ENCODE data around the gene EXD3. TPM values are rescaled to one million over a fixed set of nuclear protein-coding genes. Genes with fewer than 3 reads are reported as not detected.

Gene EXD3
- total RNA-seq, 3 donors from 2014 or later = 7.7 to 28.7 (median 20.6) TPM

GRCh38 chr9:137313956-137314560 lies 108.9 kb downstream of the EXD3 start:
- H3K36me3 ChIP-seq = no peaks in the 10 kb centered on the region
- no peaks in the 10 kb centered on the region for H3K9me3 ChIP-seq
- intact Hi-C loops (cut with DNase I; ENCODE audit: low total_unique reads) = no loop called here
- TF ChIP-seq CTCF (IDR thresholded peaks at IDR 0.05) (peak in 1 of 3 donors; percentile 47), POLR2AphosphoS5 (IDR thresholded peaks at IDR 0.05) (no peak)
- peaks cover 0 to 7% of the 10 kb centered on the region in 2 donors for H3K4me1 ChIP-seq
- peak overlapping the region in 1 of 2 donors; percentile 70 for H3K27ac ChIP-seq
- peak in 1 of 2 donors; percentile 44 for DNase-seq (ENCODE audit: low spot score in 2 of 2)
- no peak overlapping the region for H3K4me3 ChIP-seq
- H3K27me3 ChIP-seq = no peaks in the 10 kb centered on the region

- intact Hi-C loops (cut with DNase I; ENCODE audit: low total_unique reads) = no loop called here
- Histone ChIP-seq H3K27me3 (no peaks in the 10 kb centered on the region), H3K27ac (peak overlapping the region in 1 of 2 donors; percentile 23), H3K4me3 (no peak overlapping the region), H3K4me1 (peaks cover 0 to 7% of the 10 kb centered on the region in 2 donors), H3K9me3 (no peaks in the 10 kb centered on the region), H3K36me3 (no peaks in the 10 kb centered on the region)
- peak in 1 of 2 donors; percentile 41 for DNase-seq (ENCODE audit: low spot score in 2 of 2)
- no peak for TF ChIP-seq POLR2AphosphoS5 (IDR thresholded peaks at IDR 0.05)
- TF ChIP-seq POLR2A (IDR thresholded peaks at IDR 0.05) = no peak
Measured at GRCh38 chr9:137313326-137313936, 109.5 kb downstream of the EXD3 start.

GRCh38 chr9:137312852-137313325 lies 110.1 kb downstream of the EXD3 start:
- H3K27ac ChIP-seq = no peak overlapping the region
- H3K4me1 ChIP-seq = peaks cover 0 to 7% of the 10 kb centered on the region in 2 donors

GRCh38 chr9:137311986-137312851 lies 110.7 kb downstream of the EXD3 start:
- no peak overlapping the region for H3K4me3 ChIP-seq
- peaks cover 2 to 11% of the 10 kb centered on the region in 2 donors for H3K4me1 ChIP-seq
- TF ChIP-seq POLR2AphosphoS5 (IDR thresholded peaks at IDR 0.05) = no peak
- no peak for TF ChIP-seq POLR2A (IDR thresholded peaks at IDR 0.05)
- no peak for TF ChIP-seq CTCF (IDR thresholded peaks at IDR 0.05)
- peak overlapping the region; percentile 75 to 81 for H3K27ac ChIP-seq
- H3K36me3 ChIP-seq = no peaks in the 10 kb centered on the region
- no peaks in the 10 kb centered on the region for H3K9me3 ChIP-seq
- intact Hi-C loops (cut with DNase I; ENCODE audit: low total_unique reads) = no loop called here
- H3K27me3 ChIP-seq = no peaks in the 10 kb centered on the region
- peak in 1 of 2 donors; percentile 51 for DNase-seq (ENCODE audit: low spot score in 2 of 2)

More at GRCh38 chr9:137312852-137313325, 110.1 kb downstream of the EXD3 start:
- DNase-seq (ENCODE audit: low spot score in 2 of 2) = peak in 1 of 2 donors; percentile 48
- Histone ChIP-seq H3K36me3 (no peaks in the 10 kb centered on the region), H3K27me3 (no peaks in the 10 kb centered on the region), H3K9me3 (no peaks in the 10 kb centered on the region), H3K4me3 (no peak overlapping the region)
- TF ChIP-seq POLR2AphosphoS5 (IDR thresholded peaks at IDR 0.05) = no peak
- no peak for TF ChIP-seq CTCF (IDR thresholded peaks at IDR 0.05)
- no peak for TF ChIP-seq POLR2A (IDR thresholded peaks at IDR 0.05)
- intact Hi-C loops (cut with DNase I; ENCODE audit: low total_unique reads) = no loop called here

- Histone ChIP-seq H3K36me3 (no peaks in the 10 kb centered on the region), H3K4me1 (peaks cover 5 to 19% of the 10 kb centered on the region in 2 donors), H3K27me3 (no peaks in the 10 kb centered on the region), H3K9me3 (no peaks in the 10 kb centered on the region), H3K4me3 (no peak overlapping the region), H3K27ac (peak overlapping the region; percentile 75 to 81)
- intact Hi-C loops (cut with DNase I; ENCODE audit: low total_unique reads) = no loop called here
- TF ChIP-seq CTCF (IDR thresholded peaks at IDR 0.05) = no peak
- TF ChIP-seq POLR2A (IDR thresholded peaks at IDR 0.05) = no peak
- TF ChIP-seq POLR2AphosphoS5 (IDR thresholded peaks at IDR 0.05) = no peak
- DNase-seq (ENCODE audit: low spot score in 2 of 2) = peak; percentile 76 to 80
Measured at GRCh38 chr9:137311171-137311985, 111.6 kb downstream of the EXD3 start.

Data from breast epithelium (tissue), 4 donors.